Measurements from ENCODE around the gene POLR2A. TPM values are rescaled to one million over a fixed set of nuclear protein-coding genes. Genes with fewer than 3 reads are reported as not detected.
A peak's percentile ranks its signal among the peaks of the same experiment; 100 is the strongest.

POLR2A gene
- total RNA-seq = 100 to 1,000 TPM; 129 to 189 TPM
- polyA plus RNA-seq (2013, experiment 1 of 2) = 111 TPM
- 96.6 TPM for polyA plus RNA-seq (2013, experiment 2 of 2)
- long read RNA-seq, experiment 1, partial matches to known transcripts = 54 of 58 reads
- long read RNA-seq, experiment 1, other reads (novel, unspliced or antisense) = 4 of 58 reads
- long read RNA-seq, experiment 2, full-length matches to known transcripts = 67 of 147 reads
- long read RNA-seq, experiment 2, partial matches to known transcripts = 69 of 147 reads
- long read RNA-seq, experiment 2, other reads (novel, unspliced or antisense) = 11 of 147 reads
- long read RNA-seq, experiment 3, partial matches to known transcripts = 5 of 8 reads
- long read RNA-seq, experiment 3, other reads (novel, unspliced or antisense) = 3 of 8 reads
- long read RNA-seq, experiment 4, partial matches to known transcripts = 3 of 3 reads
- long read RNA-seq, experiment 4, other reads (novel, unspliced or antisense) = 0 of 3 reads

DNA sequence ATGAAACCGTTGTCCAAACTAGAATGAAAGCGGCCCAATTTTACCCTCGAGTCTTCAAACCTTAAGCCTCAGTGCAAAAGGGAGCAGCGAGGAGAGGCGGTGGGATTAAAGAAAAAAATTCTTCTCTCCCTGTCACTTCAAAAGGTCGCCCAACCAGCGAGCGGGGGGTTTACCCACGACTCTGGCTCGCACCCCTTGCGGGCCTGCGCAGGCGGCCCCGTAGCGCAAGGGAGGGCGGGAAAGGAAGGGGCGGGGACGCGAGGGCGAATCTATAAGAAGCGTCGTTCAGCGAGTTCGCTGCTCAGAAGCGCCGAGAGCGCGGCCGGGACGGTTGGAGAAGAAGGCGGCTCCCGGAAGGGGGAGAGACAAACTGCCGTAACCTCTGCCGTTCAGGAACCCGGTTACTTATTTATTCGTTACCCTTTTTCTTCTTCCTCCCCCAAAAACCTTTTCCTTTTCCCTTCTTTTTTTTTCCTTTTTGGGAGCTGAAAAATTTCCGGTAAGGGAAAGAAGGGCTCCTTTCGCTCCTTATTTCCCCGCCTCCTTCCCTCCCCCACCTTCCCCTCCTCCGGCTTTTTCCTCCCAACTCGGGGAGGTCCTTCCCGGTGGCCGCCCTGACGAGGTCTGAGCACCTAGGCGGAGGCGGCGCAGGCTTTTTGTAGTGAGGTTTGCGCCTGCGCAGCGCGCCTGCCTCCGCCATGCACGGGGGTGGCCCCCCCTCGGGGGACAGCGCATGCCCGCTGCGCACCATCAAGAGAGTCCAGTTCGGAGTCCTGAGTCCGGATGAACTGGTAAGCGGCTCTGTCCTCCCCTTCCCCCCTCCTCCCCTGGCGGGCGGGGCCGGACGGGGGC lies at the start of gene POLR2A:
POLR2A (plus strand) TSS at position 300 of the 852 bp plus-strand sequence.
- TF ChIP-seq, protein P1, sequence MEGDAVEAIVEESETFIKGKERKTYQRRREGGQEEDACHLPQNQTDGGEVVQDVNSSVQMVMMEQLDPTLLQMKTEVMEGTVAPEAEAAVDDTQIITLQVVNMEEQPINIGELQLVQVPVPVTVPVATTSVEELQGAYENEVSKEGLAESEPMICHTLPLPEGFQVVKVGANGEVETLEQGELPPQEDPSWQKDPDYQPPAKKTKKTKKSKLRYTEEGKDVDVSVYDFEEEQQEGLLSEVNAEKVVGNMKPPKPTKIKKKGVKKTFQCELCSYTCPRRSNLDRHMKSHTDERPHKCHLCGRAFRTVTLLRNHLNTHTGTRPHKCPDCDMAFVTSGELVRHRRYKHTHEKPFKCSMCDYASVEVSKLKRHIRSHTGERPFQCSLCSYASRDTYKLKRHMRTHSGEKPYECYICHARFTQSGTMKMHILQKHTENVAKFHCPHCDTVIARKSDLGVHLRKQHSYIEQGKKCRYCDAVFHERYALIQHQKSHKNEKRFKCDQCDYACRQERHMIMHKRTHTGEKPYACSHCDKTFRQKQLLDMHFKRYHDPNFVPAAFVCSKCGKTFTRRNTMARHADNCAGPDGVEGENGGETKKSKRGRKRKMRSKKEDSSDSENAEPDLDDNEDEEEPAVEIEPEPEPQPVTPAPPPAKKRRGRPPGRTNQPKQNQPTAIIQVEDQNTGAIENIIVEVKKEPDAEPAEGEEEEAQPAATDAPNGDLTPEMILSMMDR (conservative IDR thresholded peaks at IDR 0.05) = no peak
- DNase-seq = peak; percentile 100
- H3K9me3 Mint-ChIP-seq = no peaks in the 10 kb centered on the region
- peak within 1 kb of the TSS; percentile 98 for H3K27ac ChIP-seq (ENCODE audit: low read depth, low read length)
- H3K9me3 ChIP-seq (ENCODE audit: control insufficient read depth, low read length) = no peaks in the 10 kb centered on the region
- WGBS, 2 experiments (ENCODE audit: insufficient coverage in 1 of 2, insufficient read length in 1 of 2) = 0% methylated on average over 22 to 62 of the region's 64 CpGs
- peak within 1 kb of the TSS; percentile 99 for H3K4me3 ChIP-seq (ENCODE audit: low read length)
- peaks cover 53% of the 10 kb centered on the region for H3K4me1 Mint-ChIP-seq
- H3K27me3 Mint-ChIP-seq (ENCODE audit: insufficient read depth) = no peaks in the 10 kb centered on the region
- no peaks in the 10 kb centered on the region for H3K27me3 ChIP-seq (ENCODE audit: control insufficient read depth, insufficient read depth, low read length, poor library complexity, severe bottlenecking)
- peak within 1 kb of the TSS; percentile 99 for H3K9ac ChIP-seq (ENCODE audit: extremely low read depth, low read length, poor library complexity, severe bottlenecking)
- H3K4me3 Mint-ChIP-seq = peak within 1 kb of the TSS; percentile 88
- H3K27ac Mint-ChIP-seq = peak within 1 kb of the TSS; percentile 99
- H3K4me1 ChIP-seq (ENCODE audit: control insufficient read depth, insufficient read depth, low read length) = peaks cover 2% of the 10 kb centered on the region
- H3K36me3 Mint-ChIP-seq (ENCODE audit: low read depth) = peaks cover 18% of the 10 kb centered on the region
- peaks cover 25% of the 10 kb centered on the region for H3K36me3 ChIP-seq (ENCODE audit: control insufficient read depth, insufficient read depth, low read length)

DNA sequence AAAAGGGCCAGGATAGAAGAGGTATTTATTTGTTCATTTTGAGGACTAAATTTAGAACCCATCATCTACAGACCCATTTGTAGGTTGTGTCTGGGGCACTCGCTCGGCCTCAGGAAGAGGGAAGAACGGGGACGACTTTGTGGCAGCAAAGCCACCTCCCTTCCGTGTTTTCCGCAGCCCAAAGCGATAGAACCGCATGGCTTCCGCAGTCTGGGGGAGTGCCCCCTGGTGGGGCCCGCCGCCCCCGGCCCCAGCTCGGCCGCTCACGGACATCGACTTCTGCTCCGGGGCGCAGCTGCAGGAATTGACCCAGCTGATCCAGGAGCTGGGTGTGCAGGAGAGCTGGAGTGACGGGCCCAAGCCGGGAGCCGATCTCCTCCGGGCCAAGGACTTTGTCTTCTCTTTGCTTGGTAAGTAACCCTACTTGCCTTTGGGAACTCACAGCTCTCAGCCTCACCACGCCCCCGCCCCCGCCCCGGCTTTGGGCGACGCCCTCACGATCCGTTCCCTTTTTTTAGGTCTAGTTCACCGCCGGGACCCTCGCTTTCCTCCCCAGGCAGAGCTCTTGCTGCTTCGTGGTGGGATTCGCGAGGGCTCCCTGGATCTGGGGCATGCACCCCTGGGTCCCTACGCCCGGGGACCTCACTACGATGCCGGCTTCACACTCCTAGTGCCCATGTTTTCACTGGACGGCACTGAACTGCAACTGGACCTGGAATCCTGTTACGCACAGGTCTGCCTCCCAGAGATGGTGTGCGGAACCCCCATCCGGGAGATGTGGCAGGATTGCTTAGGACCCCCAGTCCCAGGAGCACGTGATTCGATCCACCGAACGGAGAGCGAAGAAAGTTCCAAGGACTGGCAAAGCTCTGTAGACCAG lies 48.2 kb upstream of the POLR2A start:
- peaks cover 13% of the 10 kb centered on the region for H3K4me1 Mint-ChIP-seq
- no peaks in the 10 kb centered on the region for H3K36me3 Mint-ChIP-seq (ENCODE audit: low read depth)
- Histone ChIP-seq H3K9me3 (ENCODE audit: control insufficient read depth, low read length) (no peaks in the 10 kb centered on the region), H3K9ac (ENCODE audit: extremely low read depth, low read length, poor library complexity, severe bottlenecking) (peak overlapping the region; percentile 57), H3K27ac (ENCODE audit: low read depth, low read length) (no peak overlapping the region), H3K4me3 (ENCODE audit: low read length) (peak overlapping the region; percentile 85), H3K27me3 (ENCODE audit: control insufficient read depth, insufficient read depth, low read length, poor library complexity, severe bottlenecking) (peaks cover 36% of the 10 kb centered on the region), H3K4me1 (ENCODE audit: control insufficient read depth, insufficient read depth, low read length) (peaks cover 3% of the 10 kb centered on the region), H3K36me3 (ENCODE audit: control insufficient read depth, insufficient read depth, low read length) (no peaks in the 10 kb centered on the region)
- no peaks in the 10 kb centered on the region for H3K9me3 Mint-ChIP-seq
- H3K4me3 Mint-ChIP-seq = peak overlapping the region; percentile 83
- H3K27me3 Mint-ChIP-seq (ENCODE audit: insufficient read depth) = peaks cover 50% of the 10 kb centered on the region
- TF ChIP-seq, protein P1 (conservative IDR thresholded peaks at IDR 0.05) = peak; percentile 36
- peak overlapping the region; percentile 87 for H3K27ac Mint-ChIP-seq
- peak; percentile 94 for DNase-seq
- WGBS, 2 experiments (ENCODE audit: insufficient coverage in 1 of 2, insufficient read length in 1 of 2) = 7 to 9% methylated on average over 36 to 49 of the region's 49 CpGs

All from endodermal cell (in vitro differentiated cells).